ENCODE measurements around the gene KSR1.

- TF ChIP-seq CTCF (IDR thresholded peaks at IDR 0.05) (no peak), POLR2A (IDR thresholded peaks at IDR 0.05) (no peak), POLR2AphosphoS5 (IDR thresholded peaks at IDR 0.05) (no peak)
These were observed 47.4 kb downstream of the KSR1 start for GRCh38 chr17:27503611-27504010.
